Activated CD4-positive, alpha-beta memory T cell treated with anti-CD3 and anti-CD28 coated beads, Interleukin-2, amount 10 ng/mL, durations not matched to agents 7 days and 5 days (primary cell): ENCODE data around the gene SIAH2. TPM values are rescaled to one million over a fixed set of nuclear protein-coding genes. Genes with fewer than 3 reads are reported as not detected.

Source experiments
- CTCF ChIA-PET: fragments of 350-600 bp; sonication (Branson Sonifier 250); formaldehyde crosslinking; loops from one replicate; lab custom pipeline; 2021; ENCODE audit warnings: antibody characterized with exemption, inconsistent platforms; lab: Charles Lee
- POLR2A ChIA-PET: fragments of 350-600 bp; sonication (Branson Sonifier 250); formaldehyde crosslinking; loops from one replicate; lab custom pipeline; 2021; ENCODE audit warnings: antibody characterized with exemption; lab: Charles Lee
- DNase-seq: peaks from one replicate; pipeline ENCODE4 v3.0.0-alpha.2; 2020
- H3K27ac Mint-ChIP-seq: one replicate; pipeline ENCODE4 v1.8.0; 2021; ENCODE audit warnings: mild to moderate bottlenecking, mixed read lengths
- H3K27me3 Mint-ChIP-seq: one replicate; pipeline ENCODE4 v1.8.0; 2021; ENCODE audit warnings: mixed read lengths
- H3K36me3 Mint-ChIP-seq: one replicate; pipeline ENCODE4 v1.8.0; 2021; ENCODE audit warnings: low read depth, mixed read lengths
- H3K4me1 Mint-ChIP-seq: one replicate; pipeline ENCODE4 v1.8.0; 2021; ENCODE audit warnings: mixed read lengths
- H3K4me3 Mint-ChIP-seq: one replicate; pipeline ENCODE4 v1.8.0; 2021; ENCODE audit warnings: mild to moderate bottlenecking, mixed read lengths
- H3K9me3 Mint-ChIP-seq: one replicate; pipeline ENCODE4 v1.8.0; 2021; ENCODE audit warnings: mixed read lengths
- total RNA-seq, 2 experiments: library from RNA; stranded (reverse); gene quantifications; one replicate each; pipeline ENCODE4 v1.2.3, GENCODE V29; 2021

Gene SIAH2
- total RNA-seq, 2 experiments from 2014 or later = 42.5 to 44.9 TPM

DNA sequence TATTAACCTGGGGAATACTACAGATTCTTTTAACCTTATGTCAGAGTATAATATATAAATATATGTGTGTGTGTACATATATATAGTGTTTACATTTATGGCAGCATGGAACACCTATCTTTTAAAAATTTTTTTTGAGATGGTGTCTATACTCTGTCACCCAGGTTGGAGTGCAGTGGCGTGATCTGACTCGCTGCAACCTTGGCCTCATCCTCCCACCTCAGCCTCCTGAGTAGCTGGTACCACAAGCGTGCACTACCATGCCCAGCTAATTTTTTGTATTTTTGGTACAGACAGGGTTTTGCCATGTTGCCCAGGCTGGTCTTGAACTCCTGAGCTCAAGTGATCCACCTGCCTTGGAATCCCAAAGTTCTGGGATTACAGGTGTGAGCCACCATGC lies 40.7 kb downstream of the SIAH2 start:
- POLR2A ChIA-PET = interaction anchor here (0.7 to 2.8 kb wide), 4 partner anchors 18 to 120 kb away, joined by 3 to 21 read pairs (median 6); partner anchors contain the start of genes ERICH6, SELENOT and SIAH2
- no peaks in the 10 kb centered on the region for H3K9me3 Mint-ChIP-seq
- CTCF ChIA-PET = interaction anchor here (0.8 to 2.9 kb wide), 17 partner anchors 10 to 425 kb away, joined by 3 to 28 read pairs (median 5); partner anchors contain the start of genes ERICH6 and SIAH2
- peaks cover 32% of the 10 kb centered on the region for H3K4me1 Mint-ChIP-seq
- no peak for DNase-seq
- no peak overlapping the region for H3K27ac Mint-ChIP-seq
- no peaks in the 10 kb centered on the region for H3K36me3 Mint-ChIP-seq
- no peaks in the 10 kb centered on the region for H3K27me3 Mint-ChIP-seq
- no peak overlapping the region for H3K4me3 Mint-ChIP-seq

DNA sequence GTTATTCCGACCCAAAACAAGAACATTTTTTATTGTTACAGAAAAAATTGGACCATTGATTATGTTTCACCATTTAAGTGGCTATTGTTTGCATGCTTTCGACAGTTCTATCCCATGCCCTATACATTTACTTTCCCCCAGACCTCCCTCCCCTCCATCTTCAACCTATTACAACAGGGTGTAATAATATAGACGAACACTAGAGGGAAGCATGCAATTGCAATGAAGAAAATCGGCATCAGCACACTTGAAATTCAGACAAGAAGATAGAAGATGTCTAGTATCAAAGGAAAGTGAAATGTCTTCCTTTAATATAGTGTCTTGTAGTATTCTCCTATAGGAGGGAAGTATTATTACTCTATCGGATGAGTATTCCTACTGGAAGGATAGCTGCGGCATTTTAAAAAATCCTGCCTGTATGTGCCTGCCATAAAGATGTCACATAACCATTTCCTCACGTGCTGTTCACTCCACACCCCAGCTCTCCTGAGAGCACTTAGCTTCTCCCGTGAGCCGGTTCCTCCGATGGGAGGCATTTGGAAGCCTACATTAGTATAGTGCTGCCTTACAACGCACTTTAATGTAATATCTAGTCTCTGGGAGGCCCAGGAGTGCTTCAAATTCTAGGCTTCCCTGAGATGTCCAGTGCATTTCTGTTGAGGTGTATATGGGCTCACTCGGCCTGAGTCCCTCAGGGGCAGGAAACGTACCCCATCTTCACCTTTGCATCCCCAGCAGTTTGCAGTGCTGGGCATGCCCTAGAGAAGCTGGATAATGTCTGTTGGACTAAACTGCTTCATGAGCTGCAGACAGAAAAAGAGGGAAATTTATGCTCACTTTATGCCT lies 41.5 kb downstream of the SIAH2 start:
- no peaks in the 10 kb centered on the region for H3K27me3 Mint-ChIP-seq
- H3K4me3 Mint-ChIP-seq = no peak overlapping the region
- ChIA-PET CTCF (interaction anchor here (0.7 to 2.9 kb wide), 25 partner anchors 9 to 425 kb away, joined by 3 to 28 read pairs (median 4); partner anchors contain the start of genes ERICH6 and SIAH2), POLR2A (interaction anchor here (0.7 to 2.8 kb wide), 9 partner anchors 17 to 176 kb away, joined by 3 to 21 read pairs (median 4); partner anchors contain the start of genes ERICH6, SELENOT, SERP1 and SIAH2)
- H3K4me1 Mint-ChIP-seq = peaks cover 32% of the 10 kb centered on the region
- no peaks in the 10 kb centered on the region for H3K36me3 Mint-ChIP-seq
- no peaks in the 10 kb centered on the region for H3K9me3 Mint-ChIP-seq
- DNase-seq = no peak
- no peak overlapping the region for H3K27ac Mint-ChIP-seq

DNA sequence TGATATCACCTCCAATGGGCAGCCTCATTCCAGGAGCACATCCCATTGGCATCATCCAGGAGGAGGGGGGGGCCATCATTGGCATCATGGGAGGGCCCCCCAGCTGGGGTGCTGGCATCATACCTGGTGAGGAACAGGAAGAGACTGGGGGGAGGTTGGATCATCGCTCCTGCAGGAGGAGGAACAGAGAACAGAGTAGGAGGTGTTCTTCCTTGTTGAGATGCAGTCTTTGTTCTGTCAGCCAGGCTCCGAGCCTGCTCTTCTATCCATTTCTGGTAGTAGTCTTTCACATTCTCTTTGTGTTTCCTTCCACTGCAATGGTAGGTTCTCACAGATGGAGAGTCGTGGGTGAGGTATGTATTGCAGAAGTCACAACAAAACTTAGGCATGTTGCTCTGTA lies 42.5 kb downstream of the SIAH2 start:
- Mint-ChIP-seq H3K4me3 (no peak overlapping the region), H3K4me1 (peaks cover 32% of the 10 kb centered on the region), H3K9me3 (no peaks in the 10 kb centered on the region), H3K36me3 (no peaks in the 10 kb centered on the region), H3K27me3 (no peaks in the 10 kb centered on the region), H3K27ac (no peak overlapping the region)
- POLR2A ChIA-PET = interaction anchor here (0.6 to 2.8 kb wide), 6 partner anchors 18 to 120 kb away, joined by 3 to 21 read pairs (median 4); partner anchors contain the start of gene SIAH2
- CTCF ChIA-PET = interaction anchor here (0.6 to 2.9 kb wide), 9 partner anchors 11 to 143 kb away, joined by 3 to 28 read pairs (median 4); partner anchors contain the start of genes ERICH6 and SIAH2
- DNase-seq = no peak

DNA sequence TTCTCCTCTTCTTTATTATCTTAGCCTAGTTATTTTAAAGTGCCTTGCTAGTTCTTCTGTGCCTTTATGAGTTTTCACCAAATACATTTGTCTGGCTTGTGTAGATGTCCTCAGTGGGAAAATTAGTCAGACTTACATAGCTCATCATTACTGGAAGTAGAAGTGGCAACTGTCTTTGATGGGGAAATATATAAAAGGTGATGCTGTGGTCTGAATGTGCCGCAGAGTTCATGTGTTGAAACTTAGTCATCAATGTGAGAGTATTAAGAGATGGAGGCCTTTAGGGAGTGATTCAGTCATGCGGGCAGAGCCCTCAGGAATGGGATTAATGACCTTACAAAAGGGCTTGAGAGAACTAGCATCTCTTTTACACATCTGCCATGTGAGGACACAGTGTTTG lies 52.9 kb downstream of the SIAH2 start:
- no peak overlapping the region for H3K27ac Mint-ChIP-seq

DNA sequence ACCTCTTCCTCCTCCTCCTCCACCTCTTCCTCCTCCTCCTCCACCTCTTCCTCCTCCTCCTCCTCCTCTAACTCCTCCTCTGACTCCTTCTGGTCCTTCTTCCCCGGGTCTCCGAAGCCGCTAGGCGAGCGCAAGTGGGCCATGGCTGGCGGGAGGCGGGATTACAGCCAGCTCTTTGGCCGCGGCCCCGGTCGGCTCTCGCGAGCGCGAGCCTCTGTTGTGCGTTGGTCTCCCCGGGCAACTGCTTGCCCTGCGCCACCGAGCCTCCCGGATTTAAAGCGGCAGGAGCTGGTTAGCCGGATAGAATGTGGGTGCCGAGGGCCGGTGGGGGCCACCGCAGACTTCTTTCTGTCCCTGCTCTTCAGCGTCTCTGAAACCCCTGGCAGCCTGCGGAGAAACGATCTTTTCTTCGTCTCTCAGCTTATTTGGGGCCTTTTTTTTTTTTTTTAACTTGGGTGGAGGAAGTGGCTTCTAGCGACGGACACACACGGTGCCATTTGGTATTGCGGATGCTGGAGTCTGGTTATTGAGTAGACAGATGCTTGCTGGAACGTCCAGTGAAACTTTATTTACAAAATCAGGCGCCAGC lies 59.1 kb downstream of the SIAH2 start, which contains the start of gene ERICH6:
TSS of gene ERICH6 (minus strand) at position 165 of the 589 bp plus-strand sequence. CDS start at position 143, 22 bp downstream.
- peaks cover 6% of the 10 kb centered on the region for H3K27me3 Mint-ChIP-seq
- ChIA-PET CTCF (interaction anchor here (0.7 to 1.9 kb wide), 15 partner anchors 13 to 391 kb away, joined by 3 to 12 read pairs (median 3); partner anchors contain the start of genes SERP1 and SIAH2), POLR2A (interaction anchor here (0.8 to 4.9 kb wide), 11 partner anchors 18 to 295 kb away, joined by 3 to 41 read pairs (median 5); partner anchors contain the start of genes EIF2A, SELENOT, SERP1 and SIAH2)
- peaks cover 2% of the 10 kb centered on the region for H3K9me3 Mint-ChIP-seq
- peak within 1 kb of the TSS; percentile 86 for H3K27ac Mint-ChIP-seq
- H3K36me3 Mint-ChIP-seq = peaks cover 17% of the 10 kb centered on the region
- peak; percentile 89 for DNase-seq
- H3K4me3 Mint-ChIP-seq = peak within 1 kb of the TSS; percentile 83
- H3K4me1 Mint-ChIP-seq = peaks cover 29% of the 10 kb centered on the region

More for the DNA sequence above, 52.9 kb downstream of the SIAH2 start:
- Mint-ChIP-seq H3K27me3 (peaks cover 17% of the 10 kb centered on the region), H3K4me1 (peaks cover 7% of the 10 kb centered on the region), H3K36me3 (peaks cover 49% of the 10 kb centered on the region), H3K9me3 (peaks cover 2% of the 10 kb centered on the region), H3K4me3 (no peak overlapping the region)
- POLR2A ChIA-PET = interaction anchor here (1.0 kb wide), 1 partner anchor 52 kb away, joined by 3 read pairs; no protein-coding TSS in a partner anchor
- CTCF ChIA-PET = interaction anchor here (2.1 kb wide), 1 partner anchor 11 kb away, joined by 7 read pairs; no protein-coding TSS in a partner anchor
- DNase-seq = no peak

DNA sequence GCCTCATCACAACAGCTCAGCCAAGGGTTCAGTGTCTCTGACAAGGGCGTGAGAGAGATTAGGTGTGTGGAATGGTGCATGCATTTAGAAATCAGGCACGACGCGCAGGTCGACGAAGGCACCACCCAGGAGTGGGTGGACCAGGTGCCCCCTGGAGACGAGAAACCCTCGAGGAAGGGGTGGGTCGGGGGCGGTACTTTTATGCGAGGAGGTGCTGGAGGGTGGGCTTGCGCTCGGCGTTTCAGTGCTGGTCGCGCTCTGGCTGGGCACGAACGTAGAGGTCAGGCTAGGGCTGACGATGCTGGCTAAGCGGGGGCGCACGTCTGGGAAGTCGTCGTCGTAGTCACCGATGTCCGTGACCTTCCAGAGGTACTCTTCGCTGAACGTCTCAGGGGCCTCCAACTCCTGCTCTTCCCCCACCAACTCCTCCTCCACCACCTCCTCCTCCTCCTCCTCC lies 59.6 kb downstream of the SIAH2 start:
- H3K36me3 Mint-ChIP-seq = peaks cover 12% of the 10 kb centered on the region
- POLR2A ChIA-PET = interaction anchor here (1.0 to 4.9 kb wide), 9 partner anchors 19 to 294 kb away, joined by 3 to 41 read pairs (median 6); partner anchors contain the start of genes EIF2A, SELENOT, SERP1 and SIAH2
- peak; percentile 50 for DNase-seq
- peak overlapping the region; percentile 83 for H3K4me3 Mint-ChIP-seq
- H3K27ac Mint-ChIP-seq = peak overlapping the region; percentile 86
- CTCF ChIA-PET = interaction anchor here (0.8 to 1.9 kb wide), 9 partner anchors 17 to 392 kb away, joined by 3 to 12 read pairs (median 3); partner anchors contain the start of genes SERP1 and SIAH2
- H3K9me3 Mint-ChIP-seq = peaks cover 2% of the 10 kb centered on the region
- peaks cover 6% of the 10 kb centered on the region for H3K27me3 Mint-ChIP-seq
- H3K4me1 Mint-ChIP-seq = peaks cover 29% of the 10 kb centered on the region

DNA sequence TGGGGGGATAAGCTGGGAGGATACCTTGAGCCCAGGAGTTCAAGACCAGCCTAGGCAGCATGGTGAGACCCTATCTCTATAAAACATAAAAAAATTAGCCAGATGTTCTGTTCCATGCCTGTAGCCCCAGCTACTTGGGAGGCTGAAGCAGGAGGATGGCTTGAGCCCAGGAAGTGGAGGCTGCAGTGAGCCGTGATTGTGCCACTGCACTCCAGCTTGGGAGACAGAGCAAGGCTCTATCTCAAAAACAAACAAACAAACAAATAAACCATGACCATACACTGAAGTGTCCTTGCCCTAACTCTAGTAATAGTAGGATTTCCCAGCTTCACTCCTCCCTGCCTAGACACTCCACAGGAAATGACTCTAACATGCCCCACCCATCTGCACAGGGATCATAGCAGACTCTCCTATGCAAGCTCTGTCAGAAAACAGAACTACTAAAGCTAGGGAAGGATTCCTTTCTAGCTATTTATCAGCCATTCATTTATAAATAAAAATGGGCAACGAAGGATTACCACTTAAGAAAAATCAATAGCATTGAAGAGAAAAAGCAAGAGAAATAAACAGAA lies 63.8 kb downstream of the SIAH2 start:
- Mint-ChIP-seq H3K4me1 (peaks cover 19% of the 10 kb centered on the region), H3K27ac (no peak overlapping the region), H3K4me3 (no peak overlapping the region), H3K27me3 (peaks cover 10% of the 10 kb centered on the region), H3K9me3 (no peaks in the 10 kb centered on the region), H3K36me3 (no peaks in the 10 kb centered on the region)
- POLR2A ChIA-PET = no interaction called here
- no peak for DNase-seq
- CTCF ChIA-PET = interaction anchor here (0.7 kb wide), 1 partner anchor 44 kb away, joined by 4 read pairs; no protein-coding TSS in a partner anchor

DNA sequence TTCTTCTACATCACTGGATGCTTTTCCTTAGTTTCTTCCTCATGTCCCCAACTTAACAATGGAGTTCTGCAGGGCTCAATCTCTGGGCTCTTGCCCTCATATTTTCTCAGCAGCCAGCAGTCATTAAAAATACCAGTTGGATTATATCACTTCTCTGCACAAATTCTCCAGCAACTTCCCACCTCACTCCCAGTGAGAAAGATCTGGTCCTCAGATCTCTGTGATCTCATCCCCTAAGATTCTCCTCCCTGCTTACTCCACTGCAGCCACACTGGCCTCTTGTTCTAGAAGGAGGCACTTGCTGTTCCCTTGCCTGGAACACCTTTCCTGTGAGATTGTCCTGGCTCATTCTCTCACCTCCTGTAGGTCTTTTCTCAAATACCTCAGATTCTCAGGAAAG lies 65.3 kb downstream of the SIAH2 start:
- Mint-ChIP-seq H3K4me1 (peaks cover 7% of the 10 kb centered on the region), H3K4me3 (no peak overlapping the region), H3K27me3 (peaks cover 10% of the 10 kb centered on the region), H3K9me3 (peaks cover 4% of the 10 kb centered on the region), H3K27ac (no peak overlapping the region), H3K36me3 (no peaks in the 10 kb centered on the region)
- DNase-seq = no peak
- POLR2A ChIA-PET = no interaction called here
- CTCF ChIA-PET = no interaction called here

DNA sequence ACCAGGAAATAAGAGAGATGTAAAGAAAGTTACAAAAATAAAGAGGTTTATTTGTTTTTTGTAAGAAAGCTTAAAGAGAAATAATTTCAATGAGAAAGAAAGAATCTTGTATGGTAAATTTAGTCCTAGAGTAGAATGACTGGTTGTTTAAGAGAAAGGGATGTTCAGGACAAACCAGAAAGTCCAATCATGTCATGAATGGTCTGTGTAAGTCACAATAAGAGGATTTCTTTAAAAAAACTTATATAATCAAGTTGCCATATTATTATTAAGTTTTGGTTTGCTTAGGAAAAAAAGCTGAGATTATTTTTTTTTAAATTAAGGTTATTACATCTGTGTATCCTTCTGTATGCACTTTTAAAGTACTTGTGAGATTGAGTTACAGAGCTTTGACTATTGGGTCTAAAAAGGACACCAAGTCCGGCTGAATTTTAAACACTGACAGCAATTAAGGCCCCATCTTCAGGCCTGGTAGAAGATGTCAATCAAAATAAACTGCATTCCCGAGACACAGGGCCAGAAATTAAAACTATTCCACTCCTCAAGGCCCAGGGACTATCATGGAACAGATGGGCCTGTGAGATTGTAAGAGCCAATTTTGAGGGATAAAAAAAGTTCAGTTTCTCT lies 71.4 kb downstream of the SIAH2 start:
- H3K9me3 Mint-ChIP-seq = peaks cover 10% of the 10 kb centered on the region
- no peak overlapping the region for H3K4me3 Mint-ChIP-seq
- no peak overlapping the region for H3K27ac Mint-ChIP-seq
- peaks cover 1% of the 10 kb centered on the region for H3K27me3 Mint-ChIP-seq
- peaks cover 3% of the 10 kb centered on the region for H3K36me3 Mint-ChIP-seq
- DNase-seq = no peak
- ChIA-PET CTCF (no interaction called here), POLR2A (no interaction called here)
- no peaks in the 10 kb centered on the region for H3K4me1 Mint-ChIP-seq
